Breast epithelium (tissue), 4 donors: Measurements from ENCODE around the gene SEC61G. TPM values are rescaled to one million over a fixed set of nuclear protein-coding genes. Genes with fewer than 3 reads are reported as not detected.
A peak's percentile ranks its signal among the peaks of the same experiment; 100 is the strongest.

ENCODE experiments used
- DNase-seq, 2 donors: peaks; one replicate each; pipeline ENCODE4 v3.0.0-alpha.2; 2019; ENCODE audit warnings: low spot score in 2 of 2
- H3K27ac ChIP-seq, 2 donors: fragments of 200-600 bp; sonication (generic) in 1 of 2; one replicate each; pipeline ENCODE4 v1.5.1; 2016 to 2019; ENCODE audit warnings: mild to moderate bottlenecking in 1 of 2
- H3K27me3 ChIP-seq, 2 donors: fragments of 200-600 bp; sonication (generic) in 1 of 2; one replicate each; pipeline versions ENCODE4 v1.5.1 to v1.6.0; 2017 to 2019; ENCODE audit warnings: control low read depth in 1 of 2, mild to moderate bottlenecking in 1 of 2
- H3K36me3 ChIP-seq: fragments of 200-600 bp; one replicate; pipeline ENCODE4 v1.5.1; 2019
- H3K4me1 ChIP-seq, 2 donors: fragments of 200-600 bp; sonication (generic); one replicate each; pipeline ENCODE4 v1.5.1; 2016 to 2019; ENCODE audit warnings: control low read depth in 1 of 2
- H3K4me3 ChIP-seq, 3 donors: fragments of 200-600 bp; sonication (generic); 1 replicate in 2 of 3; 2 replicates in 1 of 3; pipeline ENCODE4 v1.5.1; 2016 to 2019; ENCODE audit warnings: mild to moderate bottlenecking in 3 of 3, moderate library complexity in 2 of 3
- H3K9me3 ChIP-seq, 2 donors: fragments of 200-600 bp; sonication (generic) in 1 of 2; one replicate each; pipeline ENCODE4 v1.5.1; 2016 to 2019; ENCODE audit warnings: control low read depth in 1 of 2
- POLR2A ChIP-seq: fragments of 450-650 bp; IDR thresholded peaks from one replicate; pipeline ENCODE4 v1.6.1; 2016; ENCODE audit warnings: antibody characterized with exemption, mild to moderate bottlenecking, moderate library complexity
- POLR2AphosphoS5 ChIP-seq, 3 donors: sonication (generic); formaldehyde crosslinking; IDR thresholded peaks; one replicate each; pipeline ENCODE4 v1.6.1; 2017; ENCODE audit warnings: antibody characterized with exemption in 3 of 3
- intact Hi-C: fragments of 100-400 bp; cut with DNase I; formaldehyde crosslinking; loops from one replicate; pipeline ENCODE4 v1.15.1; 2023; ENCODE audit warnings: low total_unique reads
- total RNA-seq, 3 donors: library from RNA; depleted of rRNA; stranded (reverse); fragments of >200 nt; gene quantifications; one replicate each; pipeline ENCODE4 v1.1.0, GENCODE V29; 2016
- TF ChIP-seq, protein P1 (sequence below), 3 donors: fragments of 450-650 bp; IDR thresholded peaks; one replicate each; pipeline ENCODE4 v1.5.1; 2016 to 2017; ENCODE audit warnings: antibody characterized with exemption in 3 of 3, mild to moderate bottlenecking in 3 of 3, moderate library complexity in 3 of 3

The SEC61G gene
- total RNA-seq, 3 donors from 2014 or later: 192 to 238 (median 194) TPM

DNA sequence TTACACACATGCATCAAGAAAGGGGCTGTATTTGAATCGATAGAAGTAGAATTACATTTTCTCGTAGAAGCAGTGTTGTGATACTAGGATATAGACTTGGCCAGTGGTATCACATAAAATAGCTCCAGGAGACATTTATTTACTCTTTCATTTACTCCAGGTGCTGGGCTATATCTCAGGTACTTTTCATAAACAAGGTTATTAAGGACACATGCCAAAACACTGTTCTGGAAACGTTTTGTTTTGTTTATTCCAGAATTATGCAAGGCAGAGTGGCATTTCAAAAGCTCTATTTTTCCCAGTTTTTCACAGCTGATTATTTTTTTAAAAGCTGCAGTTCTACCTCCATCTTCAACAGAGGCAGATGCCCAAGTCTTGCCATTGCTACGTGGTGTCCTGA, 37.8 kb upstream of the SEC61G start:
- intact Hi-C loops: no loop called here
- H3K4me1 ChIP-seq: no peaks in the 10 kb centered on the region
- no peak overlapping the region for H3K27ac ChIP-seq
- H3K4me3 ChIP-seq: no peak overlapping the region
- H3K36me3 ChIP-seq: no peaks in the 10 kb centered on the region
- no peak for TF ChIP-seq POLR2AphosphoS5 (IDR thresholded peaks at IDR 0.05)
- DNase-seq: no peak
- H3K9me3 ChIP-seq: no peaks in the 10 kb centered on the region
- H3K27me3 ChIP-seq: no peaks in the 10 kb centered on the region

DNA sequence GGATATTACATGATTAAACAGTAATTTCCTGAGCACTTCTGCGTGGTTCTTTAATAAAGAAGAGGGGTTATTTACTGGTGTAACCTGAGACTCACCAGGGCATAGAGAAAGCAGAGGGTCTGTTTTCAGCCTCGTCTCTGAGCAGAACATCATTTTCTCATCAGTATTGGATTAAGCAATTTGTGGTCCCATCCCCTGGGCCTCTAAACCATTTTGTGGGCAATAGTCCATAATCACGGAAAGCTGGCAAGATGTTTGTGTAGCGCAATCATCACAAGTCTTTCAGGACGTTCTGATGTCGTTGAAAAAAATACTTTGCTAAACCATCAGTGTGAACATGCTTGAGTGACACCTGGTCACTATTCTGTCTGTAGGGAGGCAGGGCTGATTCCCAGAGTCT, 37.1 kb upstream of the SEC61G start:
- TF ChIP-seq POLR2A (no peak), POLR2AphosphoS5 (IDR thresholded peaks at IDR 0.05) (no peak)
- TF ChIP-seq, protein P1, sequence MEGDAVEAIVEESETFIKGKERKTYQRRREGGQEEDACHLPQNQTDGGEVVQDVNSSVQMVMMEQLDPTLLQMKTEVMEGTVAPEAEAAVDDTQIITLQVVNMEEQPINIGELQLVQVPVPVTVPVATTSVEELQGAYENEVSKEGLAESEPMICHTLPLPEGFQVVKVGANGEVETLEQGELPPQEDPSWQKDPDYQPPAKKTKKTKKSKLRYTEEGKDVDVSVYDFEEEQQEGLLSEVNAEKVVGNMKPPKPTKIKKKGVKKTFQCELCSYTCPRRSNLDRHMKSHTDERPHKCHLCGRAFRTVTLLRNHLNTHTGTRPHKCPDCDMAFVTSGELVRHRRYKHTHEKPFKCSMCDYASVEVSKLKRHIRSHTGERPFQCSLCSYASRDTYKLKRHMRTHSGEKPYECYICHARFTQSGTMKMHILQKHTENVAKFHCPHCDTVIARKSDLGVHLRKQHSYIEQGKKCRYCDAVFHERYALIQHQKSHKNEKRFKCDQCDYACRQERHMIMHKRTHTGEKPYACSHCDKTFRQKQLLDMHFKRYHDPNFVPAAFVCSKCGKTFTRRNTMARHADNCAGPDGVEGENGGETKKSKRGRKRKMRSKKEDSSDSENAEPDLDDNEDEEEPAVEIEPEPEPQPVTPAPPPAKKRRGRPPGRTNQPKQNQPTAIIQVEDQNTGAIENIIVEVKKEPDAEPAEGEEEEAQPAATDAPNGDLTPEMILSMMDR (IDR thresholded peaks at IDR 0.05): no peak
- Histone ChIP-seq H3K36me3 (no peaks in the 10 kb centered on the region), H3K4me1 (no peaks in the 10 kb centered on the region), H3K27ac (no peak overlapping the region), H3K27me3 (no peaks in the 10 kb centered on the region), H3K4me3 (no peak overlapping the region), H3K9me3 (no peaks in the 10 kb centered on the region)
- intact Hi-C loops: no loop called here
- DNase-seq: no peak

DNA sequence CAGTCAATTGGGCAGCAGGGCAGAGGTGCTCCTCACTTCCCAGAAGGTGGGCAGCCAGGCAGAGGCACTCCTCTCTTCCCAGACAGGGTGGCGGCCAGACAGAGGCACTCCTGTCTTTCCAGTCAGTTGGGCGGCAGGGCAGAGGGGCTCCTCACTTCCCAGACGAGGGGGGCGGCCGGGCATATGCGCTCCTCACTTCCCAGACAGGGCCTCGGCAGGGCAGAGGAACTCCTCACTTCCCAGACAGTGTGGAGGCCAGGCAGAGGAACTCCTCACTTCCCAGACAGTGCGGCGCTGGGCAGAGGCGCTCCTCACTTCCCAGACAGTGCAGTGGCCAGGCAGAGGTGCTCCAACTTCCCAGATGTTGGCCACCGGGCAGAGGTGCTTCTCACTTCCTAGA, 33.4 kb upstream of the SEC61G start:
- no peak for TF ChIP-seq POLR2AphosphoS5 (IDR thresholded peaks at IDR 0.05)
- no peak for TF ChIP-seq POLR2A
- TF ChIP-seq, protein P1 (IDR thresholded peaks at IDR 0.05): no peak
- Histone ChIP-seq H3K4me3 (no peak overlapping the region), H3K27ac (no peak overlapping the region), H3K36me3 (no peaks in the 10 kb centered on the region), H3K9me3 (no peaks in the 10 kb centered on the region), H3K27me3 (no peaks in the 10 kb centered on the region), H3K4me1 (peaks cover 0 to 6% of the 10 kb centered on the region in 2 donors)
- intact Hi-C loops: no loop called here
- no peak for DNase-seq

DNA sequence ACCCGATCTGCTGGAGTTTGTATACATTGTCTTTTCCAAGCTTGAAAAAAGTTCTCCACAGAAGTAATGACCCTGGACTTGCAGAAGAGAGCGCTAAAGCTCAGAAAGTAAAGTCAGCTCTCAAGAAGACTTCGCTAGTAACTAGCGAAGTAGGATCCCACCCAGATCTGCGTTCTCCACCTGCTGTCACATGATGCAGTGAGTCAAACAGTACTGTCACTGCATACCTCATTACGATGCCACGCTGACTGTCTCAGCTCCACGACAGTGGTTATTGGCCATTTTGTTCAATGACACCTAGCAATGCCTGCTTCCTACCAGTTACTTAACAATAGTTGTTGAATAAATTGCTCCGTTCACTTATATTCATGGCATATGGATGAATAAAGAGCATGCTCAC, 29.7 kb upstream of the SEC61G start:
- Histone ChIP-seq H3K4me3 (no peak overlapping the region), H3K27ac (no peak overlapping the region), H3K9me3 (no peaks in the 10 kb centered on the region), H3K4me1 (peaks cover 0 to 6% of the 10 kb centered on the region in 2 donors), H3K27me3 (no peaks in the 10 kb centered on the region), H3K36me3 (no peaks in the 10 kb centered on the region)
- no peak for DNase-seq
- peak in 1 of 3 donors; percentile 26 for TF ChIP-seq POLR2AphosphoS5 (IDR thresholded peaks at IDR 0.05)
- TF ChIP-seq, protein P1 (IDR thresholded peaks at IDR 0.05): peak in 2 of 3 donors; percentile 56 to 67
- TF ChIP-seq POLR2A: no peak
- intact Hi-C loops: loop anchor here (5.0 kb wide), 1 partner anchor 464 kb away; no protein-coding TSS in a partner anchor

DNA sequence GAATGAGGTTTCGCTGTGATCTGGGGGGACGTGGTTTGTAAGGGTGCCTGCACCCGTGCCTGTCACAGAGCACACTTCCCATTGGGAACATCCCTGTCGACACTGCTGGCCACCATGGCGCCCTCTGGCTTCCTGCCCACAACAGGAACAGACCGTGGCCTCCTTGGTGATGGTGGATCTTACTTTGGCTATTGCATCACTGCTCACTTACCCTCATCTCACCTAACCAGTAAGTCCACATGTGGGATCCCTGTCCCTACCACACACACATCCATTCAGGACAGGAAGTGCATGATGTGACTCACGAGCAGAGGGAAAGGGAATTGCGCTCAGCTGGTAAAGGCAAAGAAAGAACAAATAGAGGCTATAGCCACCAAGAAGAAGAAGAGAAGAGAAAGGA, 26.2 kb upstream of the SEC61G start:
- no peak overlapping the region for H3K27ac ChIP-seq
- H3K9me3 ChIP-seq: no peaks in the 10 kb centered on the region
- intact Hi-C loops: loop anchor here (5.0 kb wide), 1 partner anchor 467 kb away; no protein-coding TSS in a partner anchor
- H3K27me3 ChIP-seq: no peaks in the 10 kb centered on the region
- no peak for DNase-seq
- no peak for TF ChIP-seq POLR2AphosphoS5 (IDR thresholded peaks at IDR 0.05)
- TF ChIP-seq, protein P1 (IDR thresholded peaks at IDR 0.05): no peak
- TF ChIP-seq POLR2A: no peak
- H3K4me1 ChIP-seq: peaks cover 0 to 6% of the 10 kb centered on the region in 2 donors
- H3K36me3 ChIP-seq: no peaks in the 10 kb centered on the region
- no peak overlapping the region for H3K4me3 ChIP-seq

DNA sequence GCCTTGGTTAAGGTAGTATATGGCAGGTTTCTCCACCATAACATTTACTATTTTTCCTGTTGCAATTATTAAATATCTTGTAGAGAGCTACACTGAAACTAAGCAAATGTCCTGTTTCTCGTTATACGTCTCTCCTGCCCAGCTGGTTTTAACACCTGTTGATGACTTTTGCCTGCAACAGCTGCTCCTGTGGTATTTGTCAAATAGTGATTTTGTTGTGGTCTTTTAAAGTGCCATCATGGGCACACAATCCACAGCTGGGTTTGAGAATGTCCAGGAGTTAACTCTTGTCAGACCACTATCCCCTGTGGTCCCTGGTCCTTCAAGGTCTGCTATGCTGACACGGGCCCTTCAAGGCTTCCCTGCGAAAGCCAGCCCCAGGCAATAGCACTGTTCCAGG, 24.9 kb upstream of the SEC61G start:
- intact Hi-C loops: no loop called here
- no peak for DNase-seq
- Histone ChIP-seq H3K27me3 (no peaks in the 10 kb centered on the region), H3K36me3 (no peaks in the 10 kb centered on the region), H3K4me3 (no peak overlapping the region), H3K9me3 (no peaks in the 10 kb centered on the region), H3K27ac (no peak overlapping the region), H3K4me1 (peaks cover 0 to 6% of the 10 kb centered on the region in 2 donors)
- TF ChIP-seq POLR2A (no peak), POLR2AphosphoS5 (IDR thresholded peaks at IDR 0.05) (no peak)
- TF ChIP-seq, protein P1 (IDR thresholded peaks at IDR 0.05): no peak
